Bone marrow (tissue), 2 donors: ENCODE data around the gene KCNJ10.

Source experiments
- DNase-seq, 2 donors: peaks; one replicate each; lab custom pipeline; 2025; lab: John Stamatoyannopoulos, UW

KCNJ10 gene

DNA sequence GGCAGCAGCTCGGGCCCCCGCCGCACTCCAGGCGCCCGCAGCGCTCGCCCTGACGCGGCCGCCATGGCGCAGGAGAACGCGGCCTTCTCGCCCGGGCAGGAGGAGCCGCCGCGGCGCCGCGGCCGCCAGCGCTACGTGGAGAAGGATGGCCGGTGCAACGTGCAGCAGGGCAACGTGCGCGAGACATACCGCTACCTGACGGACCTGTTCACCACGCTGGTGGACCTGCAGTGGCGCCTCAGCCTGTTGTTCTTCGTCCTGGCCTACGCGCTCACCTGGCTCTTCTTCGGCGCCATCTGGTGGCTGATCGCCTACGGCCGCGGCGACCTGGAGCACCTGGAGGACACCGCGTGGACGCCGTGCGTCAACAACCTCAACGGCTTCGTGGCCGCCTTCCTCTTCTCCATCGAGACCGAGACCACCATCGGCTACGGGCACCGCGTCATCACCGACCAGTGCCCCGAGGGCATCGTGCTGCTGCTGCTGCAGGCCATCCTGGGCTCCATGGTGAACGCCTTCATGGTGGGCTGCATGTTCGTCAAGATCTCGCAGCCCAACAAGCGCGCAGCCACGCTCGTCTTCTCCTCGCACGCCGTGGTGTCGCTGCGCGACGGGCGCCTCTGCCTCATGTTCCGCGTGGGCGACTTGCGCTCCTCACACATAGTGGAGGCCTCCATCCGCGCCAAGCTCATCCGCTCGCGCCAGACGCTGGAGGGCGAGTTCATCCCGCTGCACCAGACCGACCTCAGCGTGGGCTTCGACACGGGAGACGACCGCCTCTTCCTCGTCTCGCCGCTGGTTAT lies 14.2 kb upstream of the KCNJ10 start:
- DNase-seq: no peak

DNA sequence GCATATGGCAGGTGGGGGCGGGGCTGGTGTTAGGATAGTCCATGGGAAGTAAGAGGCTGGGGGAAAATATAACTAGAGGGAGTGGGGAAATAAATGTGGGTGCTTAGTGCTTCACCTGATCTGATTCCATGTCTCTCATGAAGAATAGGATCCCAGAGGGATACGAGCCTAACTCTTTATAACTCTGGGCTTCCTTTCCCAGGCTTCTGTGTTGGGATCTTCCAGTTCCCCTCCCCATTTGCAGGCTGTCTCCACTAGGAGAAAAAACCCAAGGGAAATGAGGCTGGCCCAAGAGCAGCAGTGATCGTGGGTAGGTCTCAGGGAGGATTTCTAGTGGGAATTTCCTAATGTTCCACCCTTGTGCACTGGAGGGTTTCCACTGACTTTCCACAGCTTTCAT lies 13.0 kb upstream of the KCNJ10 start:
- no peak for DNase-seq

DNA sequence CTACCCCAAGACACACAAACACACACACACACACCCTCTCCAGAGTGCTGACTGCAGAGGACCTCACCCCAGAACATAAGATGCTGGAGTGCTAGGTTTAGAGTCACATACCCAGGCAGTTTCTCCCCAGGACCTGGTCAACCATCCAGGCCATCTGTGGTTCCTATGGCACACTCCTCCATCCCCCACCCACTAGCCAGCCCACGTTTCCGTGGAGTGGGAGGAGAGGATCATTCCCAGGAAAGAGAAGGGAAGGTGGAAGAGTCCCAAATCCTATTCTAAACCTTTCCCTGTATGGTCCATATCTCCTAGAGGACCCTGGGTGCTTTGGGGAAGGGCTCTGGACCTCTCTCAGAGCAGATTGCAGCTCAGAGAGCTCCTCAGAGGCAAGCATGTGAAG lies 12.5 kb upstream of the KCNJ10 start:
- DNase-seq: no peak

DNA sequence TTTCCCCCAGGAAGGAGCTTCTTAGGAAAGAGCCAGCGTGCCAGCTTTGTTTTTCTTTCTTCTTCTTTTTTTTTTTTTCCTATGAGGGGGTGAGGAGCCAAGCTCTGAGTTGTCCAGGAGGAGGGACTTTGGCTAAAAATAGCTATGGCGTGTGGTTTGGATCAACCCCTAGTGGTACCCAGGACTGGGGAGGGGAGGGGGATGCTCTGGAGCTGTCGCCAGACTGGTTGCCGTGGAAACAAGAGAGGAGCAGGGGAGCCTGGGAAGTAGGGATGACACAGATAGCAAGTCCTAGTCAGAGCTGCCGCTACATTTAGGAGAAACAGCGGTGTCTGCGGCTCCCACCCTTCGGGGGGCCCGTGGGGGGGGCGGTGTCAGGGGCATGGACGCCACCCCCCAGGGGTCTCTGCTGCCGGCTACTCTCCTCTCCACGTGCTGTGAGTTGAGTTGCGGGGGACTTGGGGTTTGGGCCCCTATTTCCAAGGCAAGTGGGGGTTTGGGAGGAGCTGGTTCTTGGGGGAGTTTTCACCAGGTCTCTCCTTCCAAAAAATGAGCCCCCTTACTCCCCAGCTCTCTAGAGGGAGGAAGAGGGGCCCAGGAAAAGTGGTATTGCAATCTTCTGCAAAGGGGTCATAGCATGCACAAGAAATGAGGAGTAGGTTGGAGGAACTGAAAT lies 11.4 kb upstream of the KCNJ10 start, which contains the start of gene KCNJ9:
TSS of gene KCNJ9 (plus strand) at position 278 of the 676 bp plus-strand sequence. CDS start 2,493 bp downstream, outside the sequence.
- DNase-seq: no peak

DNA sequence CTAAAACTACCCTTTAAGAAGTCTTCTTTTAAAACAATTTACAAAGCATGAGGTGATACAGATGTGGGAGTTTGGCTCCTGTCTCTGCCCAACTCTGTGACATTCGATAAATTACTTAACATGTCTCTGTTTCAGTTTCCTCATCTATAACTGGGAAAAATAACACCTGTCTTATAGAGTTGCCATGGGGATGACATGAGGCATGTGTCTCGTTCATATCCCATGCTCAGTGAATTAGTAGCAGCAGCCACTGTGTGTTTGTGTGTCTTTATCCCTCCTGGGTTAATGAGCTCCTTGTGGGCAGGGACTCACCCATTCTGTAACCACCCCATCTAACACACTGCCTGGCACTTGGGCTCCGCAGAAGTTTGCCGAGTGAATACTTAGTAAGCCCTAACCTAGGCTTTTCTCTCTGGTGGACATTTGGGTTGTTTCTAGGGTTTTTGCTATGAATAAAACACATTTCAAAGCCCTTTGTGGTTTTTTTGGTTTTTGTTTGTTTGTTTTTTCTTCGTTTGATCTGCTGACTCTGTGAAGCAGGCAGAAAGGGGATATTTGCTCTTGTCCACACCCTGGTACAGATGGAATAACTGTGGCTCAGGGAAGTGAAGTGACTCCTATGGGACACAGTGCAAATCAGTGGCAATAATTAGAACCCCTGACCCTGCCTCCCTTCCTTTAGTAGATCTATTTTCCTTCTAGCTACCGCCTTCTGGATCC lies 10.6 kb upstream of the KCNJ10 start:
- no peak for DNase-seq

DNA sequence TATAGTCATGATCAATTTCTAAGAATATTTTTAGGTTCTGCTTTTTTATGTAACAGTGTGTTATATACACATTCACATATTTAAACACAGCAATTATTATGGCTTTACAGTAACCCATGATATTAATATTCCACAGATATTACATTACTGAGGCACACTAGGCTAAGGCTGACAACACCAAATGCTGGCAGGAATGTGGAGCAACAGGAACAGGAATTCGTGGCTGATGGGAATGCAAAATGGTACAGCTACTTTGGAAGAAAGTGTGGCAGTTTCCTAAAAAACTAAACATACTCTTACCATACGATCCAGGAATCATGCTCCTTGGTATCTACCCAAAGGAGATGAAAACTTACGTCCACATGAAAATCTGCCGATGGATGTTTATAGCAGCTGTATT lies 9.5 kb upstream of the KCNJ10 start:
- no peak for DNase-seq

GRCh38 chr1:160078512-160079195 lies 8.7 kb upstream of the KCNJ10 start:
- DNase-seq: peak in 1 of 2 donors; percentile 23

- DNase-seq: no peak
Measured at GRCh38 chr1:160077486-160077885, 7.5 kb upstream of the KCNJ10 start.

DNA sequence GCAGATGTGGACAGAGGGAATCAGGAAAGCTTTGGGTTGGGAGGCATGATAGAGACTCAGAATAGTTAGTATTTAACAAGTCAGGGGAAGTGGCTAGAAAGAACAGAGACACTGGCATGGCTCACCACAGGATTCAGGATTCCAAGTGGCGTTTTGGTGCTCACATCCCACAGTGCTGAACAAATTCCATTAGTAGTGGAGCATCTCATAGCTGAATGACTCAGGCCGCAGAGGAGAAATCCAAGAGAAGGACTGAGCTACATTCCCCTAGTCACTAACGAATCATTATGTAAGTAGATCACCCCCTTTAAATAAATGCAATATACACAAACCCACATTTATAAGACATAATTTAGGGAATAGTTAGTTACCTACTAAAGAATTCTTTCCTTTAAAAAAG lies 6.3 kb upstream of the KCNJ10 start:
- DNase-seq: no peak

- no peak for DNase-seq
Measured at GRCh38 chr1:160075836-160076235, 5.9 kb upstream of the KCNJ10 start.

DNA sequence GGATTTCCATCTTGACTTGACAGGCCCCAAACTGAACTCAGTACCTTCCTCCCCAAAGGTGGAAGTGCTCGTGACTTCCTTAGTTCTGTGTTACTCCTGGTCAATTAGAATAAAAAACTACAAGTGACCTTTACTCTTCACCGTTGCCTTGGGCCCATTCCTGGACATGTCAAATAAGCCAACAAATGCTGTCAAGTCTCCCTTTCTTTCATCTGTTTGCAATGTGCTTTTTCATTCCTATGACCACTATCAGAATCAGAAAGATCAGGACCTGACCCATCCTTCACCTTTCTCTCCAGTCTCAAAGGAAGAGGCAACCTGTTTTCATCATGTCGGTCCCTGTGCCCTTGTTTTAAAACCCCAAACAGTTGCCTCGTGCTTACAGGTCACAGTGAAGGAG lies 4.9 kb upstream of the KCNJ10 start:
- no peak for DNase-seq

- DNase-seq: no peak
Measured at GRCh38 chr1:160071289-160071688, 1.3 kb upstream of the KCNJ10 start.

DNA sequence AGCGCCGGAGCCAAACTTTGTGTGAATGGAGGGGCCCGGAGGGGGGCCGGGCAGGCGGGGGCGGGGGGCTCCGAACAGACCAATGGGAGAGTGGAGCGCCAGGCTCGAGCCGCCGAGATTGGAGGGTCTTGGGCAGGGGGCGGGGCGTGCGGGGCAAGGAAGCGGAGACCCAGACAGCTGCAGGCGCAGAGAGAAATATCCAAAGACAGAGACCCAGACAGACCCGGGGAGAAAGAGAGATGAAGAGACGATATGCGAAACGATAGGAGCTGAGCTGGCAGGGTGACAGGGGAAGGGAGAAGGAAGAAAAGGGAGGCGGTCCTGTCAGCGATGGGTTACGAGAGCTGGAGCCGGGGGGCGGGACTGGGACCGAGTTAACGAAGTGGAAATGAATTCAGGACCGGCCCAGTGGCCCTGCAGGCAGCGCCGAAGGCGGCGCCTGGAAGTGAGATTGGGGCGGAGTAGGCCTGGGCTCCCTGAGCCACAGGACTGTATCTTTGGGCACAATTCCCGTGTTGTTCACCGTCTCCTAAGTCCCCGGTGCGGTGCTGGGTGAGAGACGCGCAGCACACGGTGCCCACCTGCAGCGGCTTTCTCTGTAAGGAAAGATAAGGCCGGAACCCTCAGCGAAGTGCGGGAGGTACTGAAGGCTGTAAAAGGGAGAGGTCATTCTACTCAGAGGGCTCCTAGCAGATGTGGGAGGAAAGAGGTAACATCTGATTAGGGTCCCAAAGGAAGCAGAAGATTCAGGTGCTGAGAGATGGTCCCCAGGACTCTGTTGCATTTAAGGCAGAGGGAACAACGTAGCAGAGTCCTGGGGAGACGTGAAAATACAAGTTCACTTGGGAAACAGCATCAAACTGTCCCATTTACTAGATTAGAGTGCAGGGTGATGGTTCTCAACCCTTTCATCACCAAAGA lies 543 bp upstream of the KCNJ10 start:
- peak in 1 of 2 donors; percentile 6 for DNase-seq

DNA sequence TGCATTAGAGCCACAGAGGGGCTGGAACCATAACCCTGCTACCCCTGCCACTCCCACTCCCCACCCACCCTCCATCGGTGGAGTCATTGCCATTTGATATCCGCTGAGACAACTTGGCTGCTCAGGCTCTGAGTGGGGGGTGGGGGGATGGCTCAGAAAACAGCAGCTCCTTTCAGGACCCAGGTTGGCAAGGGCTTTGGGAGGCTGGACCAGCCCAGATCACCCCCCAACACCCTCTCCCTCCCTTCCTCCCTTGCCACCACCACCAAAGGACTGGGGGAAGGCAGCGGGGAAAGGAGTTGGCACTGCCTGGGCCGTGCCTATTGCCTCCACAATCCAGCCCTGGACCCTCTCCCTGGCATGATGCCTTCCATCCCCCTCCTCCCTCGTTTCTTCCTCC lies 1.7 kb downstream of the KCNJ10 start:
- DNase-seq: no peak

- DNase-seq: no peak
Measured at GRCh38 chr1:160066829-160067745, 2.9 kb downstream of the KCNJ10 start.

DNA sequence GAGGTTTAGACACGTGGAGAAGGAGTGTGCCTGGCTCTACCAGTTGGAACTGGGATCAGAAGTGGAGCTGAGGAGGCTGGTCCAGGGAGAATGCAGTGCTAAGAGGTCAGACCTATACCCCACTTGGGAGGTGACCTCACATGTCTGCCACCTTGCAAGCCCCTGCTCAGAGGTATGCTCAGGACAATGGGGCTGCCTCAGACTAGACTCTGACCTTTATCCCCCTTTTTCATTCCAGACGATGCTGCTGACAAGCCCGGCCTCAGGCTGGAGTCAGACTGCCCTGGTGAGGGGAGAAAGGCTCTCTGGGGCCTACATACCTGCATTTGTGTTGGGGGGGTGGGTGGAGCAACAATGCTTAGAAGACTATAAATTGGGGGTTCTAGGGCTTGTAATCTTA lies 5.2 kb downstream of the KCNJ10 start:
- DNase-seq: no peak

DNA sequence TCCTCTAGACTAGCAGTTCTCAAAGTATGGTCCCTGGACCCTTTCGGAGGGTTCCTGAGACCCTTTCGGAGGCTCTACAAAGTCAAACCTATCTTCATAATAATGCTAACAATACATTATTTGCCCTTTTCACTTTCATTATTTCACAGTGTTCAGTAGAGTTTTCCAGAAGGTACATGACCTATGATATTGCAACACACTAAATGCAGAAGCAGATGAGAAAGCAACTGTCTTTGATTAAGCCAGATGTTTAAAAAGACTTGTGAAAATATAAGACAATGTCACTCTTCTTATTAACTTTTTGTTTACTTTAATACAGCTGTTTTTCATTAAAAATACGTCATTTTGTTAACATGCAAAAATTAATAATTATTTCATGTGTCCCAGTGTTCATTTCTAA lies 5.8 kb downstream of the KCNJ10 start:
- DNase-seq: no peak

DNA sequence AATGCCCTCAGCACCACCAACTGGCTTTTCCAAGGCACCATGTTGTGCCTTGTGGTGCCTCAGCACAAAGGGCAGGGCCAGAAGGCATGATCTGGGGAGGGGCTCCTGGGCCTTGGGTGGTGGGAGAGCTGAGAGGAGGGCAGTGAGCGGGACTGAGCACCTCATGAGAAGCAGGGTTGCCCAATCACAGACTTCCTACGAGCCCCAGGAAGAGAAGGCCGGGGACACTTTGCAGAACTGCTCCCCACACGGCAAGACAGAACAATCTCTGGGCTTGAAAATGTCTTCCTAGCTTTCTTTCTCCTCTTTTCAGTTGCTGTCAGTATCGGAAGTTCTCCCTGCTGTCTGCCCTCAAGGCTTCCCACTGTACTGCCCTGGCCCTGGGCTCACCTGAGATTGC lies 6.8 kb downstream of the KCNJ10 start:
- DNase-seq: no peak

GRCh38 chr1:160062230-160062532 lies 7.8 kb downstream of the KCNJ10 start:
- DNase-seq: no peak
